ENCODE data around the gene RFX3. TPM values are rescaled to one million over a fixed set of nuclear protein-coding genes. Genes with fewer than 3 reads are reported as not detected.

The RFX3 gene
- total RNA-seq, 1 experiment from 2014 or later = 5.7 TPM

DNA sequence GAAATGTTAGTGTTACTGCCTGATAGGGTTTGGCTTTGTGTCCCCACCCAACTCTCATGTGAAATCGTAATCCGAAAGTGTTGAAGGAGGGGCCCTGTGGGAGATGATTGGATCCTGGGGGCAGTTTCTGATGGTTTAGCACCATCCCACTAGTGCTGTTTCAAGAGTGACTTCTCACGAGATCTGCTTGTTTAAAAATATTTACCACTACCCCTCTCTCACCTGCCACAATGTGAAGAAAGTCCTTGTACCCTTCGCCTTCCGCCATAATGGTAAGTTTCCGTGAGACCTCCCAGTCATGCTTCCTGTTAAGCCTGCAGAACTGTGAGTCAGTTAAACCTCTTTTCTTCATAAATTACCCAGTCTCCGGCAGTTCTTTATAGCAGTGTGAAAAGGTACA is 2.6 kb upstream of the RFX3 start:
- Histone ChIP-seq H3K4me1 (ENCODE audit: control insufficient read depth, insufficient read depth, low read length) (no peaks in the 10 kb centered on the region), H3K9me3 (ENCODE audit: control insufficient read depth, insufficient read depth, low read depth, low read length) (no peaks in the 10 kb centered on the region), H3K36me3 (ENCODE audit: control insufficient read depth, insufficient read depth, low read length) (no peaks in the 10 kb centered on the region; the same call in 1 of the 2 replicates), H3K27ac (ENCODE audit: low read length) (no peak overlapping the region), H3K27me3 (ENCODE audit: control insufficient read depth, insufficient read depth, low read length) (no peaks in the 10 kb centered on the region), H3K4me3 (ENCODE audit: low read depth in 2 of 2, low read length in 2 of 2) (no peak overlapping the region)
- BruUV-seq (replicated peaks) = TSS peak; percentile 57
- intact Hi-C loops (cut with micrococcal nuclease; ENCODE audit: unreplicated experiment) = no loop called here
- in situ Hi-C loops (cut with HindIII; ENCODE audit: low pct_unique_long_range_greater_than_20kb, low sequenced_read_pairs) = no loop called here
- TF ChIP-seq, protein P1, sequence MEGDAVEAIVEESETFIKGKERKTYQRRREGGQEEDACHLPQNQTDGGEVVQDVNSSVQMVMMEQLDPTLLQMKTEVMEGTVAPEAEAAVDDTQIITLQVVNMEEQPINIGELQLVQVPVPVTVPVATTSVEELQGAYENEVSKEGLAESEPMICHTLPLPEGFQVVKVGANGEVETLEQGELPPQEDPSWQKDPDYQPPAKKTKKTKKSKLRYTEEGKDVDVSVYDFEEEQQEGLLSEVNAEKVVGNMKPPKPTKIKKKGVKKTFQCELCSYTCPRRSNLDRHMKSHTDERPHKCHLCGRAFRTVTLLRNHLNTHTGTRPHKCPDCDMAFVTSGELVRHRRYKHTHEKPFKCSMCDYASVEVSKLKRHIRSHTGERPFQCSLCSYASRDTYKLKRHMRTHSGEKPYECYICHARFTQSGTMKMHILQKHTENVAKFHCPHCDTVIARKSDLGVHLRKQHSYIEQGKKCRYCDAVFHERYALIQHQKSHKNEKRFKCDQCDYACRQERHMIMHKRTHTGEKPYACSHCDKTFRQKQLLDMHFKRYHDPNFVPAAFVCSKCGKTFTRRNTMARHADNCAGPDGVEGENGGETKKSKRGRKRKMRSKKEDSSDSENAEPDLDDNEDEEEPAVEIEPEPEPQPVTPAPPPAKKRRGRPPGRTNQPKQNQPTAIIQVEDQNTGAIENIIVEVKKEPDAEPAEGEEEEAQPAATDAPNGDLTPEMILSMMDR (IDR thresholded peaks at IDR 0.05) = no peak
- TF ChIP-seq, protein P2, sequence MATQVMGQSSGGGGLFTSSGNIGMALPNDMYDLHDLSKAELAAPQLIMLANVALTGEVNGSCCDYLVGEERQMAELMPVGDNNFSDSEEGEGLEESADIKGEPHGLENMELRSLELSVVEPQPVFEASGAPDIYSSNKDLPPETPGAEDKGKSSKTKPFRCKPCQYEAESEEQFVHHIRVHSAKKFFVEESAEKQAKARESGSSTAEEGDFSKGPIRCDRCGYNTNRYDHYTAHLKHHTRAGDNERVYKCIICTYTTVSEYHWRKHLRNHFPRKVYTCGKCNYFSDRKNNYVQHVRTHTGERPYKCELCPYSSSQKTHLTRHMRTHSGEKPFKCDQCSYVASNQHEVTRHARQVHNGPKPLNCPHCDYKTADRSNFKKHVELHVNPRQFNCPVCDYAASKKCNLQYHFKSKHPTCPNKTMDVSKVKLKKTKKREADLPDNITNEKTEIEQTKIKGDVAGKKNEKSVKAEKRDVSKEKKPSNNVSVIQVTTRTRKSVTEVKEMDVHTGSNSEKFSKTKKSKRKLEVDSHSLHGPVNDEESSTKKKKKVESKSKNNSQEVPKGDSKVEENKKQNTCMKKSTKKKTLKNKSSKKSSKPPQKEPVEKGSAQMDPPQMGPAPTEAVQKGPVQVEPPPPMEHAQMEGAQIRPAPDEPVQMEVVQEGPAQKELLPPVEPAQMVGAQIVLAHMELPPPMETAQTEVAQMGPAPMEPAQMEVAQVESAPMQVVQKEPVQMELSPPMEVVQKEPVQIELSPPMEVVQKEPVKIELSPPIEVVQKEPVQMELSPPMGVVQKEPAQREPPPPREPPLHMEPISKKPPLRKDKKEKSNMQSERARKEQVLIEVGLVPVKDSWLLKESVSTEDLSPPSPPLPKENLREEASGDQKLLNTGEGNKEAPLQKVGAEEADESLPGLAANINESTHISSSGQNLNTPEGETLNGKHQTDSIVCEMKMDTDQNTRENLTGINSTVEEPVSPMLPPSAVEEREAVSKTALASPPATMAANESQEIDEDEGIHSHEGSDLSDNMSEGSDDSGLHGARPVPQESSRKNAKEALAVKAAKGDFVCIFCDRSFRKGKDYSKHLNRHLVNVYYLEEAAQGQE (IDR thresholded peaks at IDR 0.05; ENCODE audit: insufficient read depth in 1 of 2, low read depth in 2 of 2, low read length in 1 of 2) = no peak
- TF ChIP-seq TCF7L2 (IDR thresholded peaks at IDR 0.05; ENCODE audit: low read depth, low read length) = no peak
- TF ChIP-seq POLR2AphosphoS5 (IDR thresholded peaks at IDR 0.05; ENCODE audit: low read depth, low read length) = no peak
- TF ChIP-seq SIN3A (IDR thresholded peaks at IDR 0.05; ENCODE audit: borderline replicate concordance, insufficient read depth, low read depth, low read length) = no peak
- no peak for DNase-seq (ENCODE audit: low read depth, low spot score)
- no peak for ATAC-seq
- ChIA-PET POLR2A (no interaction called here), CTCF (no interaction called here)

DNA sequence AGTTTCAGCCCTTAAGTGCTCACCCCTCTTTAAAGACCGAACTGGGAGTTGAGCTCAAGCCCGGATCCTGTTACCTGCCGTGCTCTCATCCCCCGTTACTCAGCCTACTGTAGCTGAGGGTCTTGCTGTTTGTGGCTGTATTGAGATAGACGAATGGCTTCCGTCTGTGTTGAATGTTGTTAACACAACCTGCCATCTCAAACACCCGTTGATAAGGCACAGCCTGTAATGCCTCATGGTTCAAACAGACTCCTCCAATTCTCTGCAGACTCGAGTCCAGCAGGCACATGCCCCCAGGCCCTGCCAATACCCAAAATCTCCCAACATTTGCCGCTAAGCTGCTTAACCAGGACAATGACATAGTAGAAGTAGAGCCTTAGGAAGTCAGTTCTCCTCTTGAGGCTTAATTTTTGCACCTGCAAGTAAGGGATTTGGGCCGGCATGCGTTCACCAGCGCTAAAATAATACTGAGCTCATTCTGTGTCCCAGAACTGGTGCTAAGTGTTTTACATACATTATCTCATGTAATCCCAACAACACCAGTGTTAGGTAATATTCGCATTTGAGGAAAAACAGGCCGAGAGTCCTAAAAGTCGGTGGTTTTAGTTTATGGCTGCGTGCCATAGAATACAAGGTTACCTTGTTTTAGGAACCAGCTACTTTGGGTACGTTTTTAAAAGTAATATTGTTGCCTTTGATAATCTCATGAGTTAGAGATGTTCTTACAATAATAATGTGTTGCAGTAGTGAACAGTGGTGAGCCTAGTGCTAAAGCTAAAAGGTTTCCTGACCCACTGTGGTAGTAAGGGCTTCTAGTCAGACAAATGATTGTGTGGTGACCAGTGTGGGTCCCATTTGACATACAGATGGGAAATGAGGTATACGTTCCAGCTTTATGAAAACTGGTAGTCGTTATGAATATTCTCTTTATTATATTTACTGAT is 1.5 kb upstream of the RFX3 start:
- ChIA-PET POLR2A (interaction anchor here (0.6 kb wide), 1 partner anchor 1188 kb away, joined by 8 read pairs; no protein-coding TSS in a partner anchor), CTCF (no interaction called here)
- Histone ChIP-seq H3K9me3 (ENCODE audit: control insufficient read depth, insufficient read depth, low read depth, low read length) (no peaks in the 10 kb centered on the region), H3K36me3 (ENCODE audit: control insufficient read depth, insufficient read depth, low read length) (no peaks in the 10 kb centered on the region; the same call in 1 of the 2 replicates), H3K27ac (ENCODE audit: low read length) (peak overlapping the region; percentile 84), H3K4me1 (ENCODE audit: control insufficient read depth, insufficient read depth, low read length) (no peaks in the 10 kb centered on the region), H3K4me3 (ENCODE audit: low read depth in 2 of 2, low read length in 2 of 2) (peak overlapping the region; percentile 67 to 73), H3K27me3 (ENCODE audit: control insufficient read depth, insufficient read depth, low read length) (no peaks in the 10 kb centered on the region)
- in situ Hi-C loops (cut with HindIII; ENCODE audit: low pct_unique_long_range_greater_than_20kb, low sequenced_read_pairs) = no loop called here
- DNase-seq (ENCODE audit: low read depth, low spot score) (no peak), ATAC-seq (no peak)
- no TSS peak for BruUV-seq (replicated peaks)
- TF ChIP-seq TCF7L2 (IDR thresholded peaks at IDR 0.05; ENCODE audit: low read depth, low read length) = no peak
- TF ChIP-seq, protein P1 (IDR thresholded peaks at IDR 0.05) = no peak
- TF ChIP-seq SIN3A (IDR thresholded peaks at IDR 0.05; ENCODE audit: borderline replicate concordance, insufficient read depth, low read depth, low read length) = no peak
- no peak for TF ChIP-seq POLR2AphosphoS5 (IDR thresholded peaks at IDR 0.05; ENCODE audit: low read depth, low read length)
- TF ChIP-seq, protein P2 (IDR thresholded peaks at IDR 0.05; ENCODE audit: insufficient read depth in 1 of 2, low read depth in 2 of 2, low read length in 1 of 2) = no peak
- intact Hi-C loops (cut with micrococcal nuclease; ENCODE audit: unreplicated experiment) = no loop called here

Data from Panc1 (cell line).